ENCODE data around the gene ATP1A4. TPM values are rescaled to one million over a fixed set of nuclear protein-coding genes. Genes with fewer than 3 reads are reported as not detected.
A peak's percentile ranks its signal among the peaks of the same experiment; 100 is the strongest.

The ATP1A4 gene
- total and polyA plus RNA-seq, 2 of the 8 experiments (the other 6 are each of a cell fraction or from before 2014, with no cell fraction given) = 0.48 to 0.61 TPM

- Histone ChIP-seq H3K4ac (replicated peaks; ENCODE audit: insufficient read length, low read depth, low read length) (no peak overlapping the region), H3K4me1 (replicated peaks in 1 of 4; ENCODE audit: control insufficient read depth in 3 of 4, insufficient read depth in 4 of 4, low read length in 3 of 4) (peaks cover 12 to 28% (median 22%) of the 10 kb centered on the region in 4 experiments; a peak in 6 of 7 replicates), H3K79me2 (ENCODE audit: control insufficient read depth in 1 of 2, insufficient read depth in 2 of 2, low read length in 2 of 2) (no peaks in the 10 kb centered on the region), H2BK120ac (replicated peaks; ENCODE audit: low read depth, low read length) (peak overlapping the region; percentile 30), H3K4me3 (ENCODE audit: extremely low read depth in 1 of 4, insufficient read depth in 2 of 4, low read depth in 3 of 4, low read length in 4 of 4) (no peak overlapping the region), H2BK12ac (ENCODE audit: low read depth, low read length) (peak overlapping the region; percentile 10; the same call in 1 of the 2 replicates), H3K18ac (ENCODE audit: extremely low read depth, low read length) (peak overlapping the region; percentile 29; the same call in 1 of the 2 replicates), H2AFZ (ENCODE audit: low read length) (no peak overlapping the region), H3K9me3 (ENCODE audit: insufficient read depth in 2 of 2, low read depth in 1 of 2, low read length in 1 of 2) (no peaks in the 10 kb centered on the region), H3K27ac (ENCODE audit: low read depth, low read length) (no peak overlapping the region), H2BK15ac (ENCODE audit: low read length) (no peak overlapping the region), H3K23me2 (ENCODE audit: low read depth, low read length) (peaks cover 3% of the 10 kb centered on the region; the same call in 1 of the 2 replicates), H4K8ac (ENCODE audit: extremely low read depth, insufficient read depth, low read length) (no peak overlapping the region), H3K79me1 (ENCODE audit: low read depth, low read length) (no peaks in the 10 kb centered on the region), H2AK5ac (ENCODE audit: low read depth, low read length) (no peak overlapping the region), H4K20me1 (replicated peaks in 1 of 2; ENCODE audit: control insufficient read depth in 1 of 2, insufficient read depth in 2 of 2, low read length in 2 of 2) (no peaks in the 10 kb centered on the region), H3K27me3 (replicated peaks in 1 of 4; ENCODE audit: control insufficient read depth in 3 of 4, extremely low read depth in 1 of 4, insufficient read depth in 3 of 4, low read length in 3 of 4) (peaks cover 0 to 2% (median under 1%) of the 10 kb centered on the region in 4 experiments; a peak in 2 of 7 replicates), H3K56ac (replicated peaks; ENCODE audit: insufficient read length, low read depth, low read length) (no peak overlapping the region), H3K36me3 (ENCODE audit: control insufficient read depth in 2 of 4, insufficient read depth in 4 of 4, low read length in 3 of 4) (no peaks in the 10 kb centered on the region), H2BK20ac (ENCODE audit: low read length) (peak overlapping the region; percentile 97), H4K5ac (ENCODE audit: insufficient read length, low read depth, low read length) (no peak overlapping the region), H4K91ac (replicated peaks; ENCODE audit: insufficient read length, low read length) (peak overlapping the region; percentile 3), H2BK5ac (ENCODE audit: low read depth, low read length) (peak overlapping the region; percentile 97; the same call in 1 of the 2 replicates), H3K9ac (replicated peaks in 1 of 4; ENCODE audit: extremely low read depth in 1 of 4, low read depth in 3 of 4, low read length in 3 of 4) (no peak overlapping the region), H3K23ac (ENCODE audit: insufficient read length) (no peak overlapping the region), H3K14ac (ENCODE audit: insufficient read length) (no peak overlapping the region), H3K4me2 (ENCODE audit: insufficient read depth in 1 of 2, low read depth in 2 of 2, low read length in 2 of 2) (peak overlapping the region in 1 of 2 experiments; percentile 39; a peak in 1 of 4 replicates)
- WGBS, 2 experiments (ENCODE audit: extremely low coverage in 1 of 2, insufficient coverage in 1 of 2, insufficient read length in 1 of 2, insufficient replicate concordance in 2 of 2, low coverage in 1 of 2, low lambda C conversion rate in 2 of 2, missing lambda C conversion rate in 1 of 2) = 82% methylated on average over 4 of the region's 4 CpGs; no CpG with 5 or more reads in 1 of the 2 experiments
- ChIA-PET CTCF (ENCODE audit: partially characterized antibody) (interaction anchor here (0.8 to 18.4 kb wide), 9 partner anchors 10 to 70 kb away, joined by 3 to 257 read pairs (median 10); partner anchors contain the start of genes CASQ1 and PEA15), POLR2A (ENCODE audit: partially characterized antibody) (interaction anchor here (0.6 to 11.8 kb wide), 6 partner anchors 9 to 93 kb away, joined by 3 to 107 read pairs (median 6); partner anchors contain the start of gene PEA15)
- no peak for DNase-seq (ENCODE audit: low read depth in 1 of 2, low spot score in 2 of 2)
- FAIRE-seq = no peak
- TF ChIP-seq ASH2L (IDR thresholded peaks at IDR 0.05; ENCODE audit: low read length) = no peak
These were observed 20.0 kb downstream of the ATP1A4 start for GRCh38 chr1:160171354-160171753.
